ENCODE results near the gene IFNA5. TPM values are rescaled to one million over a fixed set of nuclear protein-coding genes. Genes with fewer than 3 reads are reported as not detected.

IFNA5 gene
- total RNA-seq, 4 donors from 2014 or later: not detected

GRCh38 chr9:21334701-21335632 lies 29.9 kb upstream of the IFNA5 start, which contains the start of gene KLHL9:
KLHL9 (minus strand) TSS chr9:21335404; CDS start chr9:21334859, 545 bp downstream.
- TF ChIP-seq CTCF (IDR thresholded peaks at IDR 0.05) (no peak), POLR2A (IDR thresholded peaks at IDR 0.05) (peak in 1 of 2 donors; percentile 71)
- peak; percentile 91 to 94 for DNase-seq
- peak within 1 kb of the TSS; percentile 93 to 98 (median 97) for H3K27ac ChIP-seq
- no peaks in the 10 kb centered on the region for H3K27me3 ChIP-seq
- H3K9me3 ChIP-seq: no peaks in the 10 kb centered on the region
- 1% methylated on average over 20 to 28 of the region's 55 CpGs for WGBS, 2 donors
- peaks cover 27 to 43% of the 10 kb centered on the region in 2 donors for H3K4me1 ChIP-seq
- peak within 1 kb of the TSS; percentile 54 to 99 (median 60) for H3K4me3 ChIP-seq (replicated peaks in 1 of 3)
- H3K36me3 ChIP-seq: no peaks in the 10 kb centered on the region
- intact Hi-C loops (cut with DNase I): no loop called here

GRCh38 chr9:21333226-21333625 lies 28.1 kb upstream of the IFNA5 start:
- Histone ChIP-seq H3K4me1 (peaks cover 27 to 44% of the 10 kb centered on the region in 2 donors), H3K9me3 (no peaks in the 10 kb centered on the region), H3K27me3 (no peaks in the 10 kb centered on the region), H3K27ac (no peak overlapping the region), H3K4me3 (replicated peaks in 1 of 3) (no peak overlapping the region), H3K36me3 (no peaks in the 10 kb centered on the region)
- intact Hi-C loops (cut with DNase I): no loop called here
- WGBS, 2 donors: 92 to 97% methylated on average over 2 of the region's 2 CpGs
- TF ChIP-seq POLR2A (IDR thresholded peaks at IDR 0.05) (no peak), CTCF (IDR thresholded peaks at IDR 0.05) (no peak)
- DNase-seq: no peak

GRCh38 chr9:21331676-21332402 lies 26.7 kb upstream of the IFNA5 start:
- H3K4me3 ChIP-seq (replicated peaks in 1 of 3): no peak overlapping the region

GRCh38 chr9:21326526-21327139 lies 21.5 kb upstream of the IFNA5 start:
- TF ChIP-seq CTCF (IDR thresholded peaks at IDR 0.05): peak in 5 of 6 experiments; percentile 22 to 65 (median 53)
- no peak for TF ChIP-seq POLR2A (IDR thresholded peaks at IDR 0.05)
- H3K36me3 ChIP-seq: no peaks in the 10 kb centered on the region
- H3K27ac ChIP-seq: no peak overlapping the region
- intact Hi-C loops (cut with DNase I): loop anchor here (10.0 kb wide), 1 partner anchor 458 kb away; no protein-coding TSS in a partner anchor
- WGBS, 2 donors: 36 to 39% methylated on average over 2 of the region's 2 CpGs
- no peak overlapping the region for H3K4me3 ChIP-seq (replicated peaks in 1 of 3)
- no peaks in the 10 kb centered on the region for H3K27me3 ChIP-seq
- no peaks in the 10 kb centered on the region for H3K9me3 ChIP-seq
- H3K4me1 ChIP-seq: peaks cover 1 to 14% of the 10 kb centered on the region in 2 donors
- DNase-seq: no peak

More at GRCh38 chr9:21331676-21332402, 26.7 kb upstream of the IFNA5 start:
- Histone ChIP-seq H3K27ac (no peak overlapping the region), H3K27me3 (no peaks in the 10 kb centered on the region), H3K36me3 (no peaks in the 10 kb centered on the region), H3K4me1 (peaks cover 27 to 44% of the 10 kb centered on the region in 2 donors), H3K9me3 (no peaks in the 10 kb centered on the region)
- DNase-seq: no peak
- TF ChIP-seq CTCF (IDR thresholded peaks at IDR 0.05) (no peak), POLR2A (IDR thresholded peaks at IDR 0.05) (no peak)
- WGBS, 2 donors: 64 to 72% methylated on average over 5 of the region's 5 CpGs
- intact Hi-C loops (cut with DNase I): no loop called here
